WERI-Rb-1 (cell line): ENCODE data around the gene ANKFN1.

Experiments used
- DNase-seq: peaks from one replicate; pipeline ENCODE4 v3.0.0-alpha.2; 2020
- H3K27ac ChIP-seq: fragments of 250-450 bp; sonication (Bioruptor Pico); 2 replicates; pipeline ENCODE4 v1.5.1; 2020; ENCODE audit warnings: mild to moderate bottlenecking, moderate library complexity
- H3K27me3 ChIP-seq: fragments of 250-450 bp; sonication (Bioruptor Pico); 2 replicates; pipeline ENCODE4 v1.5.1; 2021; ENCODE audit warnings: mild to moderate bottlenecking, low read depth, moderate library complexity; ENCODE audit not compliant: insufficient read depth, severe bottlenecking
- H3K36me3 ChIP-seq: fragments of 250-450 bp; sonication (Bioruptor Pico); 2 replicates; pipeline ENCODE4 v1.5.1; 2020; ENCODE audit warnings: mild to moderate bottlenecking, moderate library complexity
- H3K4me3 ChIP-seq: 2 replicates; pipeline ENCODE4 v1.5.1; 2011; ENCODE audit warnings: low read depth, mild to moderate bottlenecking, control low read depth, low read length
- H3K9me3 ChIP-seq: fragments of 250-450 bp; sonication (Bioruptor Pico); 2 replicates; pipeline ENCODE4 v1.5.1; 2021; ENCODE audit warnings: mild to moderate bottlenecking, moderate library complexity; ENCODE audit not compliant: severe bottlenecking
- CTCF ChIP-seq: IDR thresholded peaks from 2 replicates; pipeline ENCODE4 v1.5.1; 2011; ENCODE audit warnings: low read depth, mild to moderate bottlenecking, control low read depth, inconsistent platforms, low read length

ANKFN1 gene

DNA sequence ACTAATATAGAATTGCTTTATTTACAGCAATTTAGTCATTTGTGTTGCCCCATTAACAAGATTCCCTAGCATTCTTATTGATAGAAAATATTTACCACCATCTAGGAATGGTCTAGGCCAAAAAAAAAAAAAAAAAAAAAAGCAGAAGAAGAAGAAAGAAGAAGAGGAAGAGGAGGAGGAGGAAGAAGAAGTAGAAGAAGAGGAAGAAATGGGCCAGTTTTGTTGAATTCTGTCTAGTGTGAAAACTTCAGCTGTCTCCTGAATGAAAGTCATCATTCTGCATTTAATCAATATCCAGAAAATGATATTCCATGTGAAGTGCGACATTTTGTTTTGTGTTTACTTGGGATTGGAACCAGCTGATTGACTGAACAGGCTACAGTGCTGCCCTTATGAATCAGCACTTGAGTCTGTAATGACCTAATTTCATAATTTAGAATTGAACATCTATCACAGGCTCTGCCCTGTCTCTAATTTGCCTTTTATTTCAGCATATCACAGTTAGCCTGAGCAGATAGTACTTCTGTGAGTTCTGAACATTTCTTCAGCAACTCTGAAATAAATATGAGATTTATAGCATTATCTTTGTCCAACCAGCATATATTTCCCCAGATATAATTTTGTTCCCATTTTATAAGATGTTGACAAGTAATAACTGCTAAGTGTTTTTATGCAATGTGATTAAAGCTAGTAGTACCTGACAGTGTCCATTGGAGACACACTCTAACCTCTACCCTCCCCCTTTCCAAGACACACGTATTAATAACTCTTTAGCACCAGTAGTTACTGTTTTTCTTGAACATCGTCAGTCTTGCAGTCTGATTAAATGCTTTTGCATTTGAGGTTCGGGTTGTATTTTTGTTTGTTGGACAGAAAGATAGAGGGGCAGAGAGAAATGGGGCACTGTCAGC lies 5.9 kb downstream of the ANKFN1 start:
- DNase-seq, result peak; percentile 23
- TF ChIP-seq CTCF, result no peak
- Histone ChIP-seq H3K27me3 (no peaks in the 10 kb centered on the region), H3K9me3 (no peaks in the 10 kb centered on the region), H3K4me3 (peak overlapping the region; percentile 30), H3K36me3 (no peaks in the 10 kb centered on the region), H3K27ac (peak overlapping the region; percentile 86)

DNA sequence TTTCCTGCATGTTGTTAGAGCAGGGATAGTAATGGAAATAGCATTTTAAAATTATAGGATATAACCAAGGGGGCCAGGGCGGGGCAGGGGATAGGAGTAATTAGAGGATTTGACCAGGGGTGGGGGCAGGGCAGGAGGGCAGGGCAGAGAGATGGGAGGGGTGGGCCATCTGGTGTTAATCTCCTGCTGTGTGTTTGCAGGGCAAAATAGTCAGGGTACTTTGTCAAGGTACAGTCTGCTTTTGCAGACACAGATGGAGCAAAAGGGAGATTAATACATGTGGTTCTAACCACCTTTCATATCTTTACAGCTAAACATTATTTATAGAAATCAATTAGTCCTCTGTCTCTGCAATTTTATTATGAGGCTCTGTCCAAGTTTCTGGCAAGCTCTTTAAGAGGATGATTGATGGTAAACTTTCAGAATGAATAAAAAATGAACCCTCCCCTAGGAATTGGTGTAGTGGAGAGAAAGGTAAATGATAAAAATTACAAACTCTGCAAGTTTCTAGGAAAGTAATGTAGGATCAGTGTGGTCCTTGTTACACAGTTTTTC lies 6.6 kb downstream of the ANKFN1 start:
- Histone ChIP-seq H3K27ac (peak overlapping the region; percentile 86), H3K27me3 (no peaks in the 10 kb centered on the region), H3K4me3 (peak overlapping the region; percentile 30), H3K9me3 (no peaks in the 10 kb centered on the region), H3K36me3 (no peaks in the 10 kb centered on the region)
- DNase-seq, result peak; percentile 97
- TF ChIP-seq CTCF, result no peak

DNA sequence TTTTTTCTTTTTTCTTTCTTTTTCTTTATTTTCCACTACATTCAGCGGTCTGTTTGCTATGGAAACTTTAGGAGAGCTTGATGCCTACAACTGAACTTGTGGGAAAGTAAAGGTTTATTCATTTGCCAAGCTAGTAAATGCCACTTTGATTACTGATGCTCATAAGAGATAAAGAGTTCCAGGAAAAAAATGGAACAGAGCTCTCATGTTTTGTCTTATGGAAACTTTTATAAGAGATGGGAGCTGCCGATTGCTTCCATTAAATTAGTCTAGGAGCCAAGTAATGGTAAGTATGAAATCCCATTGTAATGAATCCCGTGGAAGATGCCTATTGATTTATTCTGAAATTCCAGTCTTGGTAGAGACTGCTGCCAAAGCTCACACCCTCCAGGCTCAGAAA lies 7.1 kb downstream of the ANKFN1 start:
- Histone ChIP-seq H3K36me3 (no peaks in the 10 kb centered on the region), H3K27me3 (no peaks in the 10 kb centered on the region), H3K9me3 (no peaks in the 10 kb centered on the region), H3K27ac (peak overlapping the region; percentile 86), H3K4me3 (no peak overlapping the region)
- TF ChIP-seq CTCF, result no peak
- no peak for DNase-seq

- H3K27ac ChIP-seq, result no peak overlapping the region
- TF ChIP-seq CTCF, result no peak
- H3K4me3 ChIP-seq, result no peak overlapping the region
- no peaks in the 10 kb centered on the region for H3K9me3 ChIP-seq
- no peak for DNase-seq
- no peaks in the 10 kb centered on the region for H3K36me3 ChIP-seq
- H3K27me3 ChIP-seq, result no peaks in the 10 kb centered on the region
Observed at GRCh38 chr17:56165072-56165641, 11.9 kb downstream of the ANKFN1 start.

DNA sequence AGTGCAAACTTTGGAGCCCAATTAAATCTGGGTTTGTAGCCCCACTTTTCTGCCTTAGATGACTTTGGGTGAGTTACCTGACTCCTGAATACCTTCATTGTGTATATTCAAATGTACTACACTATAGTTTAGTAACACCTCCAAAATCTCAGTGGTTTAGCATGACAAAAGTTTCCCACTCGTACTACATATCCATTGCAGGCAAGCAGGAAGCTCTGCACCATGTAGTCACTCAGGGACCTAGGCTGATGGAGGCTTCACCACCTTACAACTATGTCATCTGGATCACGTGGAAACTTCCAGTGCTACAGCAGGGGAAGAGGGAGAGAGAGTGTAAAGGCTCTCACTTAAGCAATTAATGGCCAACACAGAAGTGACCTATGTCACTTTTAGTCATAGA lies 14.2 kb downstream of the ANKFN1 start:
- no peak overlapping the region for H3K4me3 ChIP-seq
- no peaks in the 10 kb centered on the region for H3K36me3 ChIP-seq
- TF ChIP-seq CTCF, result no peak
- H3K27me3 ChIP-seq, result no peaks in the 10 kb centered on the region
- H3K27ac ChIP-seq, result no peak overlapping the region
- no peaks in the 10 kb centered on the region for H3K9me3 ChIP-seq
- no peak for DNase-seq
